K562 (cell line): ENCODE data around the gene NTSR1. TPM values are rescaled to one million over a fixed set of nuclear protein-coding genes. Genes with fewer than 3 reads are reported as not detected.

Experiments used
- CREB3 ChIP-seq: fragments of 450-650 bp; conservative IDR thresholded peaks from 2 replicates; pipeline ENCODE4 v1.6.1; 2016; ENCODE audit warnings: missing genetic modification characterization, low read depth, mild to moderate bottlenecking, missing compliant biosample characterization, moderate library complexity
- DACH1 ChIP-seq: fragments of 450-650 bp; IDR thresholded peaks from 2 replicates; pipeline ENCODE4 v1.6.1; 2018; ENCODE audit not compliant: partially characterized antibody
- ETS2 ChIP-seq: IDR thresholded peaks from 2 replicates; pipeline ENCODE4 v1.6.1; 2016; ENCODE audit warnings: borderline replicate concordance, missing genetic modification characterization, mild to moderate bottlenecking, moderate library complexity, missing compliant biosample characterization; ENCODE audit not compliant: poor library complexity, severe bottlenecking
- KHSRP ChIP-seq: fragments of 450-650 bp; IDR thresholded peaks from 2 replicates; pipeline ENCODE4 v1.6.1; 2017
- NFIC ChIP-seq: fragments of 450-650 bp; IDR thresholded peaks from 2 replicates; pipeline ENCODE4 v1.6.1; 2017; ENCODE audit warnings: mild to moderate bottlenecking, inconsistent platforms
- POLR2H ChIP-seq: IDR thresholded peaks from 2 replicates; pipeline ENCODE4 v1.6.1; 2016; ENCODE audit warnings: missing genetic modification characterization, low read depth, mild to moderate bottlenecking, control low read depth, missing compliant biosample characterization, moderate library complexity
- SRSF3 ChIP-seq: fragments of 200-400 bp; formaldehyde crosslinking; IDR thresholded peaks from 2 replicates; pipeline ENCODE4 v1.6.1; 2016; ENCODE audit warnings: mild to moderate bottlenecking, low read length, moderate library complexity; ENCODE audit not compliant: insufficient read depth
- TBP ChIP-seq: optimal IDR thresholded peaks from 2 replicates; pipeline ENCODE3; 2011; ENCODE audit warnings: low read depth, low read length, improper control_type of control experiment
- THAP12 ChIP-seq: fragments of 250-450 bp; sonication (Bioruptor Pico); IDR thresholded peaks from 2 replicates; pipeline ENCODE4 v1.9.0; 2021; ENCODE audit warnings: mild to moderate bottlenecking, inconsistent platforms
- USF1 ChIP-seq: sonication (generic); formaldehyde crosslinking; IDR thresholded peaks from 2 replicates; pipeline ENCODE4 v1.9.0; 2022; ENCODE audit warnings: mild to moderate bottlenecking, missing genetic modification reagents
- ZBTB49 ChIP-seq: sonication (generic); formaldehyde crosslinking; IDR thresholded peaks from 2 replicates; pipeline ENCODE4 v1.8.0; 2022; ENCODE audit warnings: missing genetic modification reagents, mild to moderate bottlenecking, borderline replicate concordance
- ZZZ3 ChIP-seq: fragments of 450-650 bp; IDR thresholded peaks from 2 replicates; pipeline ENCODE4 v1.6.1; 2016; ENCODE audit warnings: antibody characterized with exemption, mild to moderate bottlenecking, moderate library complexity
- polyA plus RNA-seq, 8 experiments: library from polyadenylated mRNA; depleted of rRNA in 4 of 8; stranded (reverse) in 5 of 8; unstranded in 3 of 8; fragments of >200 nt; fragmentation: Nextera tagmentation in 2 of 8; fragmentation: Illumina TruSeq in 1 of 8; extraction: Ambion mirVana in 2 of 8; extraction: Trizol in 1 of 8; gene quantifications; 2 replicates each; pipeline versions ENCODE4 v1.2.1 to v1.2.3, GENCODE V29; 2011 to 2014; ENCODE audit warnings: inconsistent platforms in 1 of 8, missing spikeins in 1 of 8
- total RNA-seq, 7 experiments: library from RNA; depleted of rRNA in 6 of 7; stranded (reverse); fragments of >200 nt in 6 of 7; fragmentation: Illumina TruSeq in 2 of 7; extraction: Trizol in 2 of 7; gene quantifications; 2 replicates each; pipeline versions ENCODE4 v1.2.1 to v1.2.3, GENCODE V29; 2011 to 2021; ENCODE audit warnings: low replicate concordance in 1 of 7

Gene NTSR1
- total and polyA plus RNA-seq, 9 of the 15 experiments (the other 6 are each of a cell fraction or from before 2014, with no cell fraction given): 0.04 to 0.40 (median 0.13) TPM; not detected in 3

- no peak for TF ChIP-seq ZBTB49
- no peak for TF ChIP-seq ETS2 (tag)
- TF ChIP-seq CREB3: no peak
- TF ChIP-seq ZZZ3: no peak
- no peak for TF ChIP-seq DACH1
- peak; percentile 78; the same call in 1 of the 2 replicates for TF ChIP-seq THAP12 (CRISPR knock-in tag)
- no peak for TF ChIP-seq KHSRP
- TF ChIP-seq POLR2H (tag): no peak; the same call in none of the 2 replicates
- TF ChIP-seq NFIC: peak; percentile 57
- TF ChIP-seq USF1: no peak
- TF ChIP-seq TBP: peak; percentile 45
- no peak for TF ChIP-seq SRSF3
Observed at GRCh38 chr20:62794007-62794724, 85.5 kb downstream of the NTSR1 start (continued).
